Tibial artery (tissue), 4 donors: ENCODE data around the gene KIF16B.

Experiments
- DNase-seq, 2 donors: peaks; one replicate each; pipeline ENCODE4 v3.0.0-alpha.2; 2019
- H3K27ac ChIP-seq, 2 donors: fragments of 200-600 bp; sonication (generic) in 1 of 2; 1 replicate in 1 of 2; 2 replicates in 1 of 2; pipeline ENCODE4 v1.5.1; 2018 to 2019; ENCODE audit warnings: mild to moderate bottlenecking in 1 of 2
- H3K27me3 ChIP-seq, 2 donors: fragments of 200-600 bp; sonication (generic) in 1 of 2; one replicate each; pipeline versions ENCODE4 v1.5.1 to v1.6.0; 2016 to 2019
- H3K36me3 ChIP-seq, 3 donors: fragments of 200-600 bp; sonication (generic) in 2 of 3; one replicate each; pipeline ENCODE4 v1.5.1; 2016 to 2019; ENCODE audit warnings: mild to moderate bottlenecking in 2 of 3
- H3K4me1 ChIP-seq, 4 donors: fragments of 200-600 bp; sonication (generic) in 2 of 4; 1 replicate in 3 of 4; 2 replicates in 1 of 4; pipeline ENCODE4 v1.5.1; 2016 to 2019
- H3K4me3 ChIP-seq, 2 donors: fragments of 200-600 bp; sonication (generic) in 1 of 2; 1 replicate in 1 of 2; 2 replicates in 1 of 2; pipeline ENCODE4 v1.5.1; 2018 to 2019; ENCODE audit warnings: mild to moderate bottlenecking in 2 of 2
- H3K9me3 ChIP-seq, 3 donors: fragments of 200-600 bp; sonication (generic) in 1 of 3; one replicate each; pipeline ENCODE4 v1.5.1; 2016 to 2019
- CTCF ChIP-seq, 2 experiments: fragments of 200-600 bp in 1 of 2; fragments of 450-650 bp in 1 of 2; IDR thresholded peaks; one replicate each; pipeline ENCODE4 v1.5.1; 2017 to 2019; ENCODE audit warnings: antibody characterized with exemption in 2 of 2, mild to moderate bottlenecking in 1 of 2, moderate library complexity in 1 of 2
- intact Hi-C: fragments of 100-400 bp; cut with DNase I; formaldehyde crosslinking; loops from one replicate; pipeline ENCODE4 v1.15.0; 2023; ENCODE audit warnings: low total_unique reads

The KIF16B gene

GRCh38 chr20:16368645-16369292 is 204.5 kb downstream of the KIF16B start:
- Histone ChIP-seq H3K4me3 (no peak overlapping the region), H3K27ac (peak overlapping the region; percentile 8 to 59), H3K36me3 (peaks cover 17 to 28% (median 20%) of the 10 kb centered on the region in 3 donors), H3K4me1 (peaks cover 0 to 17% (median 10%) of the 10 kb centered on the region in 4 donors), H3K27me3 (no peaks in the 10 kb centered on the region), H3K9me3 (no peaks in the 10 kb centered on the region)
- no peak for TF ChIP-seq CTCF (IDR thresholded peaks at IDR 0.05)
- intact Hi-C loops: no loop called here
- no peak for DNase-seq

- Histone ChIP-seq H3K36me3 (peaks cover 14 to 29% (median 20%) of the 10 kb centered on the region in 3 donors), H3K9me3 (no peaks in the 10 kb centered on the region), H3K27me3 (no peaks in the 10 kb centered on the region), H3K4me1 (peaks cover 0 to 17% (median 10%) of the 10 kb centered on the region in 4 donors), H3K27ac (peak overlapping the region; percentile 8 to 59), H3K4me3 (no peak overlapping the region)
- DNase-seq: no peak
- intact Hi-C loops: no loop called here
- no peak for TF ChIP-seq CTCF (IDR thresholded peaks at IDR 0.05)
Observed at GRCh38 chr20:16367948-16368560, 205.2 kb downstream of the KIF16B start.

GRCh38 chr20:16366529-16366928 is 206.7 kb downstream of the KIF16B start:
- Histone ChIP-seq H3K4me3 (no peak overlapping the region), H3K27me3 (no peaks in the 10 kb centered on the region), H3K27ac (no peak overlapping the region), H3K4me1 (peaks cover 0 to 17% (median 10%) of the 10 kb centered on the region in 4 donors), H3K9me3 (no peaks in the 10 kb centered on the region), H3K36me3 (peaks cover 14 to 28% (median 17%) of the 10 kb centered on the region in 3 donors)
- no peak for TF ChIP-seq CTCF (IDR thresholded peaks at IDR 0.05)
- intact Hi-C loops: no loop called here
- no peak for DNase-seq

DNA sequence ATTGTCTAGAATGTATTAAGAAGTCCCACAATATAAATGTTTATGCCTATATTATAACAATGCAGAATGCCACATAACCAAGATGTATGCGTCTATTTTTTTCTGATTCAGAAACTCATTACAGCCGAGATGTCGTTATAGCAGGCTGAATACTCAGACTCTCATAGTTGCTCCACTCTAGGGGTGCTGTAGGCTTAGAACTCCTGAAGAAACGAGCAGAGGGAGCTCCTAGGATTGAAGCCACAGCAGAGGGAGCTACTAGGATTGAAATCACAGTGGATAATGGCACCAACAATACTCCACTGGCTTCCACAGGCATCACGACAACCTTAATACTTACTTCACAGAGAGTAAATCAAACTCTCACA is 208.9 kb downstream of the KIF16B start:
- Histone ChIP-seq H3K36me3 (peaks cover 10 to 22% (median 12%) of the 10 kb centered on the region in 3 donors), H3K9me3 (no peaks in the 10 kb centered on the region), H3K4me3 (no peak overlapping the region), H3K27ac (no peak overlapping the region), H3K27me3 (no peaks in the 10 kb centered on the region), H3K4me1 (peaks cover 0 to 17% (median 10%) of the 10 kb centered on the region in 4 donors)
- TF ChIP-seq CTCF (IDR thresholded peaks at IDR 0.05): no peak
- DNase-seq: no peak
- intact Hi-C loops: no loop called here

DNA sequence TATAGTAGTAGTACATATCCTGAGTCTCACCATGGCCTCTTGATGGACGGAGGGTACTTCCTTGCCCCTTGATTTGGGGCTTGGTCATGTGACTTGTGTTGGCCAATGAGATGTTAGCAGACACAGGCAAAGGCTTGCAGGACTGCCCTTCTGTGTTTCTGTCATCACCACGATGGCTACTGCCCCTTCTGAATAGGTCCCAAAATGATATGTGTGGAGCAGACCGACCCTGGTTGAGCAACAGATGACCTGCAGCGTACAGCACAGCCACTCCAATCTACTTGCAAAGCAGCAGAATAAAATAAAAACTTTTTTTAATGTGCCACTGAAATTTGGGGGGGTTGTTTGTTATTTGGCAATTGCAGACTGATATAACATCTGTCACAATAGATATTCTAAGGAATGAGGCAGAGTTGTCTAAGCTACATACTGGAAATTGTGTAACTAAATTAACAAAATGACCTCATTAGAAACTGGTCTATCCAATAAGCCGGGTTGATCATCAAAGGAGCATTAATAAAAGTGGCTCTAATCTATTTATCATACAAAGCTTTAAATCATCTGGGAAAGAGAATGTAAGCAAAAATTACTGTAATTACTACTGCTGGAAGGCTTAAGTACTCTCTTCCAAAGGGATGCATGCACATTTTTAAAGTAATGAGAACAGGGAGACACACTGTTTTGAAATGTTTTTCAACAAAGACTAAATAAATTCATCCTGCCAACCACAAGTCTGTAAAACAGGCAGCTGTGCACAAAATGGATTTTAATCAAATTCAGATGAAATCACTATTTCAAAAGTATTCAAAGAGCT is 209.5 kb downstream of the KIF16B start:
- H3K36me3 ChIP-seq: peaks cover 12 to 20% (median 15%) of the 10 kb centered on the region in 3 donors
- no peaks in the 10 kb centered on the region for H3K27me3 ChIP-seq
- DNase-seq: no peak
- no peaks in the 10 kb centered on the region for H3K9me3 ChIP-seq
- no peak overlapping the region for H3K4me3 ChIP-seq
- H3K4me1 ChIP-seq: peaks cover 0 to 12% (median 9%) of the 10 kb centered on the region in 4 donors
- intact Hi-C loops: no loop called here
- TF ChIP-seq CTCF (IDR thresholded peaks at IDR 0.05): no peak
- H3K27ac ChIP-seq: no peak overlapping the region
